Caco-2 (cell line): Measurements from ENCODE around the gene NYNRIN. TPM values are rescaled to one million over a fixed set of nuclear protein-coding genes. Genes with fewer than 3 reads are reported as not detected.

Experiments used
- BruUV-seq: library from RNA; stranded (reverse); fragments of 400-500 nt; replicated peaks from 2 replicates; lab custom pipeline; 2021; lab: Mats Ljungman, UMichigan
- CTCF ChIA-PET: fragments of 300-600 bp; sonication (Branson Sonifier 250); formaldehyde crosslinking; loops from one replicate; lab custom pipeline; 2022; ENCODE audit warnings: antibody characterized with exemption; lab: Charles Lee
- POLR2A ChIA-PET: fragments of 300-600 bp; sonication (Branson Sonifier 250); formaldehyde crosslinking; loops from one replicate; lab custom pipeline; 2022; ENCODE audit warnings: antibody characterized with exemption; lab: Charles Lee
- DNase-seq, 2 experiments: peaks; one replicate each; pipeline versions ENCODE4 v3.0.0 to v3.0.0-alpha.2; 2020 to 2022
- H3K27me3 ChIP-seq: replicated peaks from 2 replicates; pipeline ENCODE4 v1.6.0; 2011; ENCODE audit warnings: low read length; ENCODE audit not compliant: control insufficient read depth, insufficient read depth
- H3K36me3 ChIP-seq: 2 replicates; pipeline ENCODE4 v1.5.1; 2011; ENCODE audit warnings: low read length; ENCODE audit not compliant: control insufficient read depth, insufficient read depth
- H3K4me1 ChIP-seq: fragments of 250-450 bp; sonication (Bioruptor Pico); 2 replicates; pipeline ENCODE4 v1.5.1; 2020; ENCODE audit warnings: mild to moderate bottlenecking
- H3K4me3 ChIP-seq: 2 replicates; pipeline ENCODE4 v1.5.1; 2011; ENCODE audit warnings: low read depth, mild to moderate bottlenecking, control low read depth, low read length
- H3K9me3 ChIP-seq: fragments of 250-450 bp; sonication (Bioruptor Pico); 2 replicates; pipeline ENCODE4 v1.5.1; 2020; ENCODE audit warnings: mild to moderate bottlenecking, moderate library complexity
- H3K27ac Mint-ChIP-seq: one replicate; pipeline ENCODE4 v1.8.0; 2022; ENCODE audit warnings: mixed read lengths; ENCODE audit not compliant: unreplicated experiment
- H3K27me3 Mint-ChIP-seq: one replicate; pipeline ENCODE4 v1.8.0; 2022; ENCODE audit warnings: mixed read lengths; ENCODE audit not compliant: insufficient read depth, unreplicated experiment
- H3K36me3 Mint-ChIP-seq: one replicate; pipeline ENCODE4 v1.8.0; 2022; ENCODE audit warnings: mild to moderate bottlenecking, mixed read lengths; ENCODE audit not compliant: insufficient read depth, unreplicated experiment
- H3K4me1 Mint-ChIP-seq: one replicate; pipeline ENCODE4 v1.8.0; 2022; ENCODE audit warnings: low read depth, mixed read lengths; ENCODE audit not compliant: unreplicated experiment
- H3K4me3 Mint-ChIP-seq: one replicate; pipeline ENCODE4 v1.8.0; 2022; ENCODE audit warnings: mild to moderate bottlenecking, moderate library complexity, mixed read lengths; ENCODE audit not compliant: unreplicated experiment
- H3K9me3 Mint-ChIP-seq: one replicate; pipeline ENCODE4 v1.8.0; 2022; ENCODE audit warnings: mixed read lengths; ENCODE audit not compliant: unreplicated experiment
- intact Hi-C: fragments of 100-400 bp; cut with micrococcal nuclease; formaldehyde crosslinking; loops from one replicate; pipeline ENCODE4 v1.10.0; 2022; ENCODE audit not compliant: unreplicated experiment
- total RNA-seq: library from RNA; stranded (reverse); gene quantifications from 2 replicates; pipeline ENCODE4 v1.2.3, GENCODE V29; 2022
- TF ChIP-seq, protein P1 (sequence below), 2 experiments: fragments of 200-600 bp in 1 of 2; IDR thresholded peaks; 1 replicate in 1 of 2; 2 replicates in 1 of 2; pipeline versions ENCODE4 v1.5.1 to v1.8.0; 2011 to 2022; ENCODE audit warnings: antibody characterized with exemption in 1 of 2, control low read depth in 1 of 2, inconsistent platforms in 1 of 2, low read depth in 1 of 2, low read length in 1 of 2, mild to moderate bottlenecking in 1 of 2, moderate library complexity in 1 of 2; ENCODE audit not compliant: insufficient read depth in 1 of 2, severe bottlenecking in 1 of 2, unreplicated experiment in 1 of 2

The NYNRIN gene
- total RNA-seq, 1 experiment from 2014 or later: 5.9 TPM

GRCh38 chr14:24427537-24428508, 29.0 kb downstream of the NYNRIN start:
- Histone ChIP-seq H3K4me3 (no peak overlapping the region), H3K36me3 (peaks cover 3% of the 10 kb centered on the region; the same call in 1 of the 2 replicates), H3K27me3 (no peaks in the 10 kb centered on the region), H3K9me3 (no peaks in the 10 kb centered on the region), H3K4me1 (peaks cover 71% of the 10 kb centered on the region)
- CTCF ChIA-PET: interaction anchor here (1.2 to 2.3 kb wide), 3 partner anchors 8 to 95 kb away, joined by 5 to 23 read pairs (median 22); no protein-coding TSS in a partner anchor
- Mint-ChIP-seq H3K9me3 (no peaks in the 10 kb centered on the region), H3K36me3 (peaks cover 7% of the 10 kb centered on the region), H3K4me3 (peak overlapping the region; percentile 48), H3K4me1 (peaks cover 33% of the 10 kb centered on the region), H3K27me3 (no peaks in the 10 kb centered on the region), H3K27ac (peak overlapping the region; percentile 39)
- POLR2A ChIA-PET: interaction anchor here (1.0 kb wide), 2 partner anchors 14 to 62 kb away, joined by 3 read pairs; no protein-coding TSS in a partner anchor
- intact Hi-C loops: loop anchor here (1.0 kb wide), 1 partner anchor 61 kb away; no protein-coding TSS in a partner anchor
- BruUV-seq: no TSS peak
- DNase-seq: no peak
- TF ChIP-seq, protein P1, sequence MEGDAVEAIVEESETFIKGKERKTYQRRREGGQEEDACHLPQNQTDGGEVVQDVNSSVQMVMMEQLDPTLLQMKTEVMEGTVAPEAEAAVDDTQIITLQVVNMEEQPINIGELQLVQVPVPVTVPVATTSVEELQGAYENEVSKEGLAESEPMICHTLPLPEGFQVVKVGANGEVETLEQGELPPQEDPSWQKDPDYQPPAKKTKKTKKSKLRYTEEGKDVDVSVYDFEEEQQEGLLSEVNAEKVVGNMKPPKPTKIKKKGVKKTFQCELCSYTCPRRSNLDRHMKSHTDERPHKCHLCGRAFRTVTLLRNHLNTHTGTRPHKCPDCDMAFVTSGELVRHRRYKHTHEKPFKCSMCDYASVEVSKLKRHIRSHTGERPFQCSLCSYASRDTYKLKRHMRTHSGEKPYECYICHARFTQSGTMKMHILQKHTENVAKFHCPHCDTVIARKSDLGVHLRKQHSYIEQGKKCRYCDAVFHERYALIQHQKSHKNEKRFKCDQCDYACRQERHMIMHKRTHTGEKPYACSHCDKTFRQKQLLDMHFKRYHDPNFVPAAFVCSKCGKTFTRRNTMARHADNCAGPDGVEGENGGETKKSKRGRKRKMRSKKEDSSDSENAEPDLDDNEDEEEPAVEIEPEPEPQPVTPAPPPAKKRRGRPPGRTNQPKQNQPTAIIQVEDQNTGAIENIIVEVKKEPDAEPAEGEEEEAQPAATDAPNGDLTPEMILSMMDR (IDR thresholded peaks at IDR 0.05; ENCODE audit: insufficient read depth in 1 of 2, low read depth in 1 of 2, low read length in 1 of 2, severe bottlenecking in 1 of 2, unreplicated experiment in 1 of 2): no peak

DNA sequence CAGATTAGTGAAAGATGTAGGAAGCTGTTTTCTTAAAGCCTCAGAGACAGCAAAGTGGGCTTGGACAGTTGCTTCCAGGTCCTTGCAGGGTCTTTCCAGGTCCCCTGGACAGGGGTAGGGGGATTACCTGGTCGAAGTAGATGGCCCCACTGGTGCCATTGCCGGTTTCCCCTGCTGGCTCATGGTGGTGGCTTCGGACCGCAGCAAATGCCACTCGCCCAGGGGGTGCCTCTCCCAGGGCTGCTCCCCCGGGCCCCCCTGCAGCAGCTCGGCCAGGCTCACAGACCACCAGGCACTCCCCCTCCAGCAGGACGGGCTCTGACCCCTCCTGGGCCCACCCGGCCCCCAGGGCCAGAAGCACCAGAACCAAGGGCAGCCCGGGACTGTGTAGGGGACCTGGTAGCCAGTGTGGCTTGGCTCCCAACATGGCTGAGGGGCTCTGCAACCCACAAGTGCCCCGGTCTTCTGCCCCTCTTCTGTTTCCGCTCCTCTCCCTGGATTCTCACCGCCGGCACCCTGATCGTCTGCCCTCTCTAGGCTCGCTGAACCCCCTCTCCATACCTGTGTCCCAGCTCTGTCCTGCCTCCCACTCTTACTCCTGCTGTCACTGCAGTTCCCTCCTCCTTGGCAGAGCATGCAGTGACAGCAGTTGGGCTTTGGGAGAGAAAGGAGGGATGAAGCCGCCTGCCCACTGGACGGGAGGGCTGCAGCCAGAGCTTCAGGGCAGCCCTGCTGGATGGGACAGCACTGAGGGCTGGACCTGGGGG, 30.0 kb downstream of the NYNRIN start:
- H3K4me3 Mint-ChIP-seq: peak overlapping the region; percentile 78
- no TSS peak for BruUV-seq
- H3K4me1 Mint-ChIP-seq: peaks cover 39% of the 10 kb centered on the region
- no peaks in the 10 kb centered on the region for H3K27me3 ChIP-seq
- H3K36me3 Mint-ChIP-seq: peaks cover 15% of the 10 kb centered on the region
- H3K4me1 ChIP-seq: peaks cover 68% of the 10 kb centered on the region
- DNase-seq: no peak
- H3K36me3 ChIP-seq: peaks cover 3% of the 10 kb centered on the region; the same call in 1 of the 2 replicates
- CTCF ChIA-PET: interaction anchor here (3.7 kb wide), 1 partner anchor 63 kb away, joined by 111 read pairs; no protein-coding TSS in a partner anchor
- no peaks in the 10 kb centered on the region for H3K9me3 ChIP-seq
- H3K4me3 ChIP-seq: no peak overlapping the region
- intact Hi-C loops: no loop called here
- TF ChIP-seq, protein P1 (IDR thresholded peaks at IDR 0.05; ENCODE audit: insufficient read depth in 1 of 2, low read depth in 1 of 2, low read length in 1 of 2, severe bottlenecking in 1 of 2, unreplicated experiment in 1 of 2): no peak
- H3K27me3 Mint-ChIP-seq: no peaks in the 10 kb centered on the region
- H3K9me3 Mint-ChIP-seq: no peaks in the 10 kb centered on the region
- peak overlapping the region; percentile 85 for H3K27ac Mint-ChIP-seq
- POLR2A ChIA-PET: interaction anchor here (1.6 kb wide), 1 partner anchor 187 kb away, joined by 6 read pairs; the partner anchor contains the start of gene TINF2
